Measurements from ENCODE around the gene HINT1. TPM values are rescaled to one million over a fixed set of nuclear protein-coding genes. Genes with fewer than 3 reads are reported as not detected.

Gene HINT1
- total RNA-seq, 1 donor from 2014 or later = 201 TPM

GRCh38 chr5:131204964-131205363, 39.9 kb upstream of the HINT1 start:
- H3K4me3 Mint-ChIP-seq = no peak overlapping the region
- DNase-seq (no peak), ATAC-seq (ENCODE audit: low read depth) (no peak)
- H3K9me3 Mint-ChIP-seq = no peaks in the 10 kb centered on the region
- TF ChIP-seq, protein P1, sequence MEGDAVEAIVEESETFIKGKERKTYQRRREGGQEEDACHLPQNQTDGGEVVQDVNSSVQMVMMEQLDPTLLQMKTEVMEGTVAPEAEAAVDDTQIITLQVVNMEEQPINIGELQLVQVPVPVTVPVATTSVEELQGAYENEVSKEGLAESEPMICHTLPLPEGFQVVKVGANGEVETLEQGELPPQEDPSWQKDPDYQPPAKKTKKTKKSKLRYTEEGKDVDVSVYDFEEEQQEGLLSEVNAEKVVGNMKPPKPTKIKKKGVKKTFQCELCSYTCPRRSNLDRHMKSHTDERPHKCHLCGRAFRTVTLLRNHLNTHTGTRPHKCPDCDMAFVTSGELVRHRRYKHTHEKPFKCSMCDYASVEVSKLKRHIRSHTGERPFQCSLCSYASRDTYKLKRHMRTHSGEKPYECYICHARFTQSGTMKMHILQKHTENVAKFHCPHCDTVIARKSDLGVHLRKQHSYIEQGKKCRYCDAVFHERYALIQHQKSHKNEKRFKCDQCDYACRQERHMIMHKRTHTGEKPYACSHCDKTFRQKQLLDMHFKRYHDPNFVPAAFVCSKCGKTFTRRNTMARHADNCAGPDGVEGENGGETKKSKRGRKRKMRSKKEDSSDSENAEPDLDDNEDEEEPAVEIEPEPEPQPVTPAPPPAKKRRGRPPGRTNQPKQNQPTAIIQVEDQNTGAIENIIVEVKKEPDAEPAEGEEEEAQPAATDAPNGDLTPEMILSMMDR (IDR thresholded peaks at IDR 0.05) = no peak
- no peak overlapping the region for H3K27ac Mint-ChIP-seq
- H3K36me3 Mint-ChIP-seq (ENCODE audit: low read depth) = peaks cover 4% of the 10 kb centered on the region
- intact Hi-C loops (cut with micrococcal nuclease) = no loop called here
- H3K27me3 Mint-ChIP-seq = no peaks in the 10 kb centered on the region
- ChIA-PET CTCF (no interaction called here), POLR2A (no interaction called here)
- peaks cover 28% of the 10 kb centered on the region for H3K4me1 Mint-ChIP-seq

DNA sequence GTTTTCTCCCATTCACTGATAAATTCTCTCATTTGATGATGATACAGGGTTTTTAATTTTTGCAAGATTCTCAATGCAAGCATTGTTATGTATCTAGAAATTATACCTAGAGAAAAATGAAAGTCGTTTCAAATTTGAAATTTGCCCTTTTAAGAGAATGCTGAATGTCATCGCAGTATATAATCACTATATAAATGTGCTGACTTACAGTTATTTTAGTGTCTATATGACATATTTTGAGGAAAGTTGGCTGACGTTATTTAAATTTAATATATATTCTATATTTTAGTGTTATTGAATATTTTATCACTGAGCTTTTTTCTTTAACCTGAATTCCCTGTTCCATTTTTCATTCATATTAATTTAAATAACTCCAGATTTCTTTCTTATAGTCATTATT, 35.5 kb upstream of the HINT1 start:
- Mint-ChIP-seq H3K27ac (no peak overlapping the region), H3K27me3 (no peaks in the 10 kb centered on the region), H3K4me3 (no peak overlapping the region), H3K36me3 (ENCODE audit: low read depth) (peaks cover 6% of the 10 kb centered on the region), H3K9me3 (no peaks in the 10 kb centered on the region), H3K4me1 (no peaks in the 10 kb centered on the region)
- intact Hi-C loops (cut with micrococcal nuclease) = loop anchor here (2.0 kb wide), 1 partner anchor 14 kb away; no protein-coding TSS in a partner anchor
- TF ChIP-seq, protein P1 (IDR thresholded peaks at IDR 0.05) = no peak
- ATAC-seq (ENCODE audit: low read depth) = no peak
- ChIA-PET CTCF (no interaction called here), POLR2A (no interaction called here)
- no peak for DNase-seq

- ATAC-seq (ENCODE audit: low read depth) (no peak), DNase-seq (no peak)
- TF ChIP-seq, protein P1 (IDR thresholded peaks at IDR 0.05) = no peak
- intact Hi-C loops (cut with micrococcal nuclease) = no loop called here
- no peak overlapping the region for H3K4me3 Mint-ChIP-seq
- no peaks in the 10 kb centered on the region for H3K4me1 Mint-ChIP-seq
- H3K36me3 Mint-ChIP-seq (ENCODE audit: low read depth) = peaks cover 6% of the 10 kb centered on the region
- ChIA-PET CTCF (no interaction called here), POLR2A (no interaction called here)
- no peaks in the 10 kb centered on the region for H3K27me3 Mint-ChIP-seq
- no peaks in the 10 kb centered on the region for H3K9me3 Mint-ChIP-seq
- H3K27ac Mint-ChIP-seq = no peak overlapping the region
Observed at GRCh38 chr5:131198625-131199024, 33.6 kb upstream of the HINT1 start.

DNA sequence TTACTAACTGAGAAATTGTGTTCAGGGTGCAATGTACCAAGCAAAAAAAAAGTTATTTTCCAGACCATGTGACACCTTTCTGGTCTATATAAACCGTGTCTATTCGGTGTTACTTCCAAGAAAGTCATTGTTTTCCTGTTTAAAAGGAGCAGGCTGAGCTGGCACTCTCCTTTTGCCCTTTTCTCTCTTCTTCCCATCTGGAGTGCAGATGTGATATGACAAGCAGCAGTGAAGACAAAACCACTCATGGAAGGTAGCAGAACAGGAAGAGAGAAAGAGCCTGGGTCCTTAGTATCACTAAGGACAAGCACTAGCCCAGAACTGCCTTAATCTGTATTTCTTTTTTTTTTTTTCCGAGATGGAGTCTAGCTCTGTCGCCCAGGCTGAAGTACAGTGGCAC, 31.3 kb upstream of the HINT1 start:
- Mint-ChIP-seq H3K4me3 (no peak overlapping the region), H3K27ac (no peak overlapping the region), H3K9me3 (no peaks in the 10 kb centered on the region), H3K27me3 (no peaks in the 10 kb centered on the region), H3K4me1 (no peaks in the 10 kb centered on the region), H3K36me3 (ENCODE audit: low read depth) (peaks cover 11% of the 10 kb centered on the region)
- POLR2A ChIA-PET = no interaction called here
- TF ChIP-seq, protein P1 (IDR thresholded peaks at IDR 0.05) = no peak
- ATAC-seq (ENCODE audit: low read depth) (no peak), DNase-seq (no peak)
- intact Hi-C loops (cut with micrococcal nuclease) = no loop called here
- CTCF ChIA-PET = no interaction called here

- Mint-ChIP-seq H3K4me3 (no peak overlapping the region), H3K4me1 (no peaks in the 10 kb centered on the region), H3K9me3 (no peaks in the 10 kb centered on the region), H3K36me3 (ENCODE audit: low read depth) (peaks cover 11% of the 10 kb centered on the region), H3K27me3 (no peaks in the 10 kb centered on the region), H3K27ac (no peak overlapping the region)
- no peak for ATAC-seq (ENCODE audit: low read depth)
- CTCF ChIA-PET = no interaction called here
- intact Hi-C loops (cut with micrococcal nuclease) = no loop called here
- TF ChIP-seq, protein P1 (IDR thresholded peaks at IDR 0.05) = no peak
- DNase-seq = no peak
- POLR2A ChIA-PET = interaction anchor here (1.0 kb wide), 1 partner anchor 68 kb away, joined by 3 read pairs; the partner anchor contains the start of gene CDC42SE2
Observed at GRCh38 chr5:131195696-131196095, 30.6 kb upstream of the HINT1 start.
